Measurements from ENCODE around the gene TM9SF4.
"Not testable (repeated sequence)": the region's sequence is repeated elsewhere in the genome, so short reads cannot be mapped to it uniquely, and the experiment has no call there.

Gene TM9SF4

GRCh38 chr20:32193996-32194395 lies 84.5 kb downstream of the TM9SF4 start:
- TF ChIP-seq CTCF (IDR thresholded peaks at IDR 0.05; ENCODE audit: low read depth, low read length, missing control alignments), result no peak
- no peak for DNase-seq (ENCODE audit: low read depth)
- in situ Hi-C loops (cut with HindIII; ENCODE audit: low sequenced_read_pairs), result no loop called here
- no peak overlapping the region for H3K4me3 ChIP-seq (ENCODE audit: low read depth, low read length)

DNA sequence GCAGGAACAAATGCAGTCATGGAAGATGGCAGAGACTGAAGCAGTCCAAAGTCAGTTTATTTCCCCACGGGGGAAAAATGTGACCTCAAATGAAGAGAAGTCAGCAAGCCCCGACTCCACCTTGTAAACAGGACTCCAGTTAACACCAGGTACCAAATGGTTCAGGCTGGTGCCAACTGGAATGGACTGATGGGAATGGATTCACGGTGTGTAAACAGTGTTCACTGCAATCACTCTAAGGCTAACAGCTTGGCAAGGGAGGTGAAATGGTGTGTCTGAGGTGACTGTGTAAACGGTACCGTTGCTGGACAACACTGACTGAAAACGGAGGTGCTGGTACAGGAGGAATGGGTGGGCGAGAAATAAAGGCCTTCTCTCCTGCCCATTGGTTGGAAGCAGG lies 86.1 kb downstream of the TM9SF4 start:
- DNase-seq (ENCODE audit: low read depth), result no peak
- no peak overlapping the region for H3K4me3 ChIP-seq (ENCODE audit: low read depth, low read length)
- TF ChIP-seq CTCF (IDR thresholded peaks at IDR 0.05; ENCODE audit: low read depth, low read length, missing control alignments), result no peak
- in situ Hi-C loops (cut with HindIII; ENCODE audit: low sequenced_read_pairs), result no loop called here

DNA sequence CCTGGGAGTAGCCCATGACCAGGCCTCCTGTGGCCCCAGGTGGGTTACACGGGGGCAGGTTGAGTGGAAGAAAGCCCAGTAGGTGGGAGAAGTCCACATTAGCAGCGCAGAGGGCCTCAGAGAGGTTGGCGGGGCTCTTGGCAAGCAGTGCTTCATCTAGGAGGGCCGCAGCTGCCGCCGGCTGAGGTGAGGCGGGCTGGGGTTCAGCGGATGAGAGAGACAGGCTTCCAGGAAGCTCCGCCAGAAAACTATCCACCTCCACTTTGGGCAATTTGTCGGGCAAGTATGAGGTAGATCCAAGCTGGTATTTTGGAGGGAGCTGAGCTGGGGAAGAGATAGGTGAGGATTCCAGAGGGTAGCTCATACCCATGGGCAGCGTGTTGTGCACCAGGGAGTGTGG lies 87.1 kb downstream of the TM9SF4 start:
- DNase-seq (ENCODE audit: low read depth); in situ Hi-C loops (cut with HindIII; ENCODE audit: low sequenced_read_pairs); H3K4me3 ChIP-seq (ENCODE audit: low read depth, low read length): not testable (repeated sequence)

DNA sequence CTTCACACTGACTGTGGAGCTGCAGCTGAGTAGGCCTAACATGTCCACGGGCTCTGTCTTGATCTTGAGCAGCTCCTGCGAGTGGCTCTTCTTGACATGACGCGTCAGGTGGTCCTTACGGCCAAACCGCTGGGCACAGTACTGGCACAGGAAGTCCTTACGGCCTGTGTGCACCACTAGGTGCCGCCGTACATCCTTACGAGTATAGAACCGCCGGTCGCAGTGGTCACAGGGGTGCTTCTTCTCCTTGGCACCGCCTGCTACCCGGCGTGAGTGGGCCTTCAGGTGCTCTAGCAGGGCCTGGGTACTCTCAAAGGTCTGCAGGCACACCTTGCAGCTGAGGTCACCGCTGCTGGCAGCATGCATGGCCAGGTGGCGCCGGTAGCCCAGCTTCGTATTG lies 87.6 kb downstream of the TM9SF4 start:
- DNase-seq (ENCODE audit: low read depth); H3K4me3 ChIP-seq (ENCODE audit: low read depth, low read length); in situ Hi-C loops (cut with HindIII; ENCODE audit: low sequenced_read_pairs): not testable (repeated sequence)

GRCh38 chr20:32199006-32199405 lies 89.5 kb downstream of the TM9SF4 start:
- no peak for DNase-seq (ENCODE audit: low read depth)
- in situ Hi-C loops (cut with HindIII; ENCODE audit: low sequenced_read_pairs), result no loop called here
- H3K4me3 ChIP-seq (ENCODE audit: low read depth, low read length), result no peak overlapping the region
- no peak for TF ChIP-seq CTCF (IDR thresholded peaks at IDR 0.05; ENCODE audit: low read depth, low read length, missing control alignments)

DNA sequence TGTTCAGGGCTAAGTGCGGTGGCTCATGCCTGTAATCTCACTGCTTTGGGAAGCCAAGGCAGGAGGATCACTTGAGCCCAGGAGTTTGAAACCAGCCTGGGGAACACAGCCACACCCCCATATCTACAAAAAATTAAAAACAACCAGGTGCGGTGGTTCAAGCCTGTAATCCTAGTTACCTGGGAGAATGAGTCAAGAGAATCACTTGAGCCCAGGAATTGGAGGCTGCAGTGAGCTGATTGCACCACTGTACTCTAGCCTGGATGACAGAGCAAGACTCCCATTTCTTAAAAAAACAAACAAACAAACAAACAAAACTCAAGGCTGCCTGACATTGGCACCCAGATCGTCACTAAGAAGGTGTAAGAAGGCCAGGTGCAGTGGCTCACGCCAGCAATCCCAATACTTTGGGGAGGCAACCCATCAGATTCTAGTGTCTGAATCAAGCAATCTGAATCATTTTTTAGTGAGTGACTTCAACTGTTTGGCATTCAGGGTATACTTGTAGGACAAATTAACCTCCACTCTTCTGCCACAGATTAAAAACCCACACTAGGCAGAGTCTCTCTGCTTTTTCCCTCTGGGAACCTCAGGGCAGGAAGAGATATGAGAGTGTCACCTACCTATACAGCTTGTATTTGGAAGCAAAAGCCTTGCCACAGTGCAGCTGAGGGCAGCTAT lies 91.9 kb downstream of the TM9SF4 start:
- DNase-seq (ENCODE audit: low read depth), result no peak
- in situ Hi-C loops (cut with HindIII; ENCODE audit: low sequenced_read_pairs), result no loop called here
- no peak for TF ChIP-seq CTCF (IDR thresholded peaks at IDR 0.05; ENCODE audit: low read depth, low read length, missing control alignments)
- no peak overlapping the region for H3K4me3 ChIP-seq (ENCODE audit: low read depth, low read length)

DNA sequence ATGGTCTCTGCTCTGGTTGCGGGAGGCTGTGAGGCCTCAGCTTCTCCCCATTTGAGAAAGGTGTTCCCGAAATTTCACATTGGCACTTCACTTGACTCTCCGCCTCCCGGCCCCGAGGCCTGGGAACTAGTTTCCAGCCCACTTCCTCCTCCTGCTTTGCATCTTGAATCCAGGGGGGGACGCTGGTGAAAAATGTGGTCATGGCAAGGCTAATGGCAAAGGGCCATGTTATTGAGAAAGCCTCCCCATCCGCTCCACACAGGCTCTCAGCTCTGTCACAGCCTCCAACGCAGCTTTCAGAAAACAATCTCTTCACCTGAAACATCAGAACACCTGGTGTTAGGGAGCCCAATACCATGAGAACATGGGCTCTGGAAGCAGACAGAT lies 92.5 kb downstream of the TM9SF4 start:
- no peak for DNase-seq (ENCODE audit: low read depth)
- H3K4me3 ChIP-seq (ENCODE audit: low read depth, low read length), result no peak overlapping the region
- in situ Hi-C loops (cut with HindIII; ENCODE audit: low sequenced_read_pairs), result no loop called here
- no peak for TF ChIP-seq CTCF (IDR thresholded peaks at IDR 0.05; ENCODE audit: low read depth, low read length, missing control alignments)
